Measurements from ENCODE around the gene MSX1. TPM values are rescaled to one million over a fixed set of nuclear protein-coding genes. Genes with fewer than 3 reads are reported as not detected.

MSX1 gene
- total RNA-seq, 1 experiment from 2014 or later = 59.9 TPM

GRCh38 chr4:4865705-4866123 is 6.2 kb downstream of the MSX1 start (continued):
- no peak for TF ChIP-seq REST (IDR thresholded peaks at IDR 0.05; ENCODE audit: low read depth)

GRCh38 chr4:4866124-4866865 is 6.8 kb downstream of the MSX1 start:
- peaks cover 3% of the 10 kb centered on the region; the same call in 1 of the 2 replicates for H4K20me1 ChIP-seq (ENCODE audit: insufficient read depth)
- H3K36me3 ChIP-seq (ENCODE audit: control insufficient read depth in 1 of 2, insufficient read depth in 2 of 2, low read length in 2 of 2) = peaks cover 17 to 27% of the 10 kb centered on the region in 2 experiments; a peak in 3 of 4 replicates
- RAD21 ChIA-PET (ENCODE audit: low non-redundant PET in 1 of 2, low total read pairs in 2 of 2, uncharacterized antibody in 2 of 2, unreplicated experiment in 2 of 2) = no interaction called here
- H3K9ac ChIP-seq (ENCODE audit: low read length) = no peak overlapping the region
- H3K4me2 ChIP-seq (ENCODE audit: low read length) = no peak overlapping the region
- no peak overlapping the region for H2AFZ ChIP-seq (ENCODE audit: low read depth, low read length, poor library complexity, severe bottlenecking)
- ATAC-seq (no peak), DNase-seq (ENCODE audit: low read depth, low spot score) (no peak)
- intact Hi-C loops (cut with micrococcal nuclease) = no loop called here
- TF ChIP-seq REST (IDR thresholded peaks at IDR 0.05; ENCODE audit: low read depth) (no peak), ZBTB33 (IDR thresholded peaks at IDR 0.05; ENCODE audit: extremely low read depth, insufficient replicate concordance, low read length) (no peak), CEBPB (IDR thresholded peaks at IDR 0.05; ENCODE audit: low read depth) (no peak), CTCF (IDR thresholded peaks at IDR 0.05 in 2 of 3, conservative IDR thresholded peaks at IDR 0.05 in 1 of 3; ENCODE audit: borderline replicate concordance in 1 of 3, insufficient read depth in 1 of 3, low read depth in 2 of 3, low read length in 2 of 3) (no peak), CBX3 (IDR thresholded peaks at IDR 0.05; ENCODE audit: low read depth) (no peak), SIN3A (IDR thresholded peaks at IDR 0.05; ENCODE audit: low read depth) (no peak)
- H3K27ac ChIP-seq (ENCODE audit: low read depth, low read length) = no peak overlapping the region
- H3K27me3 ChIP-seq (ENCODE audit: insufficient read depth, low read length) = no peaks in the 10 kb centered on the region
- no peaks in the 10 kb centered on the region for H3K9me2 ChIP-seq (ENCODE audit: insufficient read depth)
- no TSS peak for BruUV-seq (replicated peaks)
- H3K4me1 ChIP-seq (ENCODE audit: control insufficient read depth in 1 of 2, insufficient read depth in 2 of 2, low read length in 2 of 2) = peaks cover 3 to 7% of the 10 kb centered on the region in 2 experiments; a peak in 3 of 4 replicates
- CTCF ChIA-PET = no interaction called here
- no peak overlapping the region for H3K4me3 ChIP-seq (replicated peaks in 1 of 2; ENCODE audit: low read depth in 1 of 2, low read length in 2 of 2)
- H3K79me2 ChIP-seq (ENCODE audit: insufficient read depth, low read length) = peaks cover 13% of the 10 kb centered on the region
- POLR2A ChIA-PET = no interaction called here
- no peaks in the 10 kb centered on the region for H3K9me3 ChIP-seq (ENCODE audit: control insufficient read depth in 1 of 2, insufficient read depth in 1 of 2, low read depth in 1 of 2, low read length in 2 of 2)

All from HCT116 (cell line).